Fibroblast of lung (primary cell): ENCODE data around the gene TRPM7.

Experiments used
- CTCF ChIP-seq, 2 donors: IDR thresholded peaks in 1 of 2; conservative IDR thresholded peaks in 1 of 2; 1 replicate in 1 of 2; 2 replicates in 1 of 2; pipeline ENCODE4 v1.5.1; 2011 to 2012; ENCODE audit warnings: low read length in 2 of 2, control low read depth in 1 of 2, inconsistent platforms in 1 of 2, low read depth in 1 of 2, mild to moderate bottlenecking in 1 of 2
- EZH2 ChIP-seq: IDR thresholded peaks from 2 replicates; pipeline ENCODE4 v1.5.1; 2012; ENCODE audit warnings: low read length, control low read depth, mild to moderate bottlenecking; ENCODE audit errors: missing control alignments

- TF ChIP-seq CTCF (conservative IDR thresholded peaks at IDR 0.05 in 1 of 2, IDR thresholded peaks at IDR 0.05 in 1 of 2; ENCODE audit: low read depth in 1 of 2, low read length in 2 of 2) (no peak), EZH2 (no peak)
Measured at GRCh38 chr15:50641318-50641717, 45.3 kb downstream of the TRPM7 start.
